HG03045 (cell line): ENCODE results near the gene RAMAC.
"Not testable (repeated sequence)": the region's sequence is repeated elsewhere in the genome, so short reads cannot be mapped to it uniquely, and the experiment has no call there.

Experiments
- ATAC-seq: cut with Tn5 transposase; IDR thresholded peaks from one replicate; pipeline ENCODE4 v1.9.1; 2021; ENCODE audit warnings: mild to moderate bottlenecking, moderate library complexity; ENCODE audit not compliant: unreplicated experiment

RAMAC gene

GRCh38 chr15:82985688-82986441 lies at the start of gene RAMAC:
Gene RAMAC, plus strand, starts transcription at chr15:82986210. Its CDS starts 2,809 bp downstream, at chr15:82989019.
- ATAC-seq, result peak; percentile 95

- ATAC-seq, result no peak
Measured at GRCh38 chr15:82936966-82937711, 48.9 kb upstream of the RAMAC start.

DNA sequence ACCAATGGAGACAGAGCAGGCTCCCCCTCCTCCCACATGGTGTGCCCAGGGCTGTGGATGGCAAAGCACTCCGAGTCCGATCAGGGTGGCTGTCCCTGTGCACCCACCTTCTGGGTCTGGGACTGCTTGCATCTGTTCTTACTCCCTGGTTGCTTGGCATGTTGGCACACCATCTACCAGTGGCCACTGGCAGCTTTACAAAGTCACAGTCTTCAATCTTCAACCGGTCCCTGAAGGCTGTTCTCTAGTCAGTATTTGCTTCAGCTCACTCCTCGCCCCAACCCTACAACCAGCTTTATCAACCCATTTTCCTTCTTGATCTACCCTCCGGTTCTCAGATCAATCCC lies 48.3 kb upstream of the RAMAC start:
- ATAC-seq, result no peak

- ATAC-seq, result not testable (repeated sequence)
Measured at GRCh38 chr15:82939678-82940077, 46.3 kb upstream of the RAMAC start.

DNA sequence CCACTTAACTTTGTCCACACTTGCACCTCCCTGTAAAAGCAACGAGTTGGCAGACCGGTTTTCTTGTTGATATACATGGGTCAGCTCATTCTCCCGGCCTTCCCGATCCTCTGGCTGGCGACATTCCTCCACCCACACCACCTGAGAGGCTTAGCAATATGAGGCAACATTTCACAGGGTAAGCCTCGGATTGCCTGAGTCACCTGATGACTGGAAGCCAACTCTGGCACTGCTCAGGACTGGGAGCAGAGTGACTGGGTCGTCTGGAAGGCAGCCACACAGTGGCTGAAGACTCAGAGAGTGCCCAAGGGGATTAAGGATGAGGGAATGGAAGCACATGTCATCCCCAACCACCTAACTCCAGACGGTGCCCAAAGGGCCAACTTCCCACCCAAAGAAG lies 43.3 kb upstream of the RAMAC start:
- ATAC-seq, result no peak

DNA sequence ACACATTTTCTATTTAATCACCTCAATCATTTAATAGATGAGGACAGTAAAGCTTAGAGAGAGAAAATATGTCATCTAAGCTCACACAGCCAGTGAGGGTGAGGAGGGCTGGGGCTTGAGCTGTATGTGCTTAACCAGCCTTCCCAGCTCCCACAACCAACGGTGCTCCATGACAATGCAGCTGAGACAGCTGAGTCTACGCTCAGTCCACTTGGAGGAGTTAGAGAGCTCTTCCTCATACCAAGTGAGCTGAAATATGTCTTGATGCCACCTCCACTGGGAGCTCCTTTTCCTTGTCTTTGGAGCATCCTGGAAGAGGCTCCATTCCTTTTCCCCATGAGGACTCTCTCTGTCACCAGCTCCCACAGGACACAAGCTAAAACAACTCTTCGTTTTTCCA lies 42.8 kb upstream of the RAMAC start:
- no peak for ATAC-seq

- ATAC-seq, result no peak
Measured at GRCh38 chr15:82944056-82944455, 42.0 kb upstream of the RAMAC start.

GRCh38 chr15:82944821-82945220 lies 41.2 kb upstream of the RAMAC start:
- ATAC-seq, result no peak

GRCh38 chr15:82945326-82945725 lies 40.7 kb upstream of the RAMAC start:
- ATAC-seq, result no peak

DNA sequence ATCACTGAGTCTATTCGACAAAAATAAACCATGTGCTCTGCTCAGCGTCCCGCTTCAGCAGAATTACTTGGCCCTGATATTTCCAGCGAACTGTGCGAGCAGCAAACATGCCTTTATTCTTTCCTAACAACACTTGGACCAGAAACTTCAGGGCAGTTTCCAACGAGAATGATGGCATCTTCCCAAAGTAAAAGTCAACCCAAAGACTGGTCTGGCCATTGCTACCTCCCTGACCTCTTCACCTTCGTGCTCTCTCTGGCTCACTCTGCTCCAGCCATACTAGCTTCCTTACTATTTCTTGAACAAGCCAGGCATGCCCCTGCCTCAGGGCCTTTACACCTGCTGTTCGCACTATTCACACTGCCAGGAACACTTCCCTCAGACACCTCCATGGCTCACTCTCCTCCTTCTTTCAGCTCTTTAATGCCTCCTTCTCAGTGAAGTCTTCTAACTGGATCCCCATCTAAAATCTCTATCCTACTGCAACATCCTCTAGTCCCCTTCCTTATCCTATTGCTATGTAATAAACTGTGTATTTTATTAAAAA lies 39.8 kb upstream of the RAMAC start:
- no peak for ATAC-seq

GRCh38 chr15:82950295-82950694 lies 35.7 kb upstream of the RAMAC start:
- no peak for ATAC-seq

DNA sequence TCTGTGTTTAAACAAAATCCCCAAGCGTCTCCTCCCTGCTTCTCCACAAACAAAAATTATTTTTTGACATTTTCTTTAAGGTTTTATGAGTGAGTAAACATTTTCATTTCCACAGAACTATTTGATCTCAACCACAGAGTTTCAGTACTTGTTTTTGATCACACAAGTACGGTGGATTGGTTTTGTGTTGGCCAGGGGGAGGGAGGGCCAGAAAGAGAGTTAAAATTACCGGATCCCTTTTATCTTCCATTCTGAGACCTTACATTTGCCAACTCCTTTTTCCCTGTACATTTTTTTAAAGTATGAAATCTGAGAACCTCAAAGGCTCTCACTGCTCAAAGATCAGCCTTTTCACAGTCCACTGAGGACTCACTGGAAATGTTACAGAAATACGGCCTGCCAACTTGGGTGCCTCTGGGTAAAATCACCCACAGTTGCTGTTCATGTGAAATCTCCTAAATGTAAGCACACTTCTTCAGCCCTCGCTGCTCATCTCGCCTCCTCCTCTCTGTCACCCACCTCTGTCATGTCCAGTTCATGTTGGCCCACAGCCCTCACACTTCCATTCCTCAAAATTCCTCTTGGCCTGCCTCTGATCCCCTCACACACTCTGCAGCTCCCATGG lies 35.2 kb upstream of the RAMAC start:
- no peak for ATAC-seq

GRCh38 chr15:82951472-82952157 lies 34.4 kb upstream of the RAMAC start:
- no peak for ATAC-seq

GRCh38 chr15:82952158-82953081 lies 33.6 kb upstream of the RAMAC start, which contains the start of gene HOMER2:
Gene HOMER2, minus strand, starts transcription at chr15:82952720. Its CDS starts 185 bp downstream, at chr15:82952535.
- ATAC-seq, result peak; percentile 46

DNA sequence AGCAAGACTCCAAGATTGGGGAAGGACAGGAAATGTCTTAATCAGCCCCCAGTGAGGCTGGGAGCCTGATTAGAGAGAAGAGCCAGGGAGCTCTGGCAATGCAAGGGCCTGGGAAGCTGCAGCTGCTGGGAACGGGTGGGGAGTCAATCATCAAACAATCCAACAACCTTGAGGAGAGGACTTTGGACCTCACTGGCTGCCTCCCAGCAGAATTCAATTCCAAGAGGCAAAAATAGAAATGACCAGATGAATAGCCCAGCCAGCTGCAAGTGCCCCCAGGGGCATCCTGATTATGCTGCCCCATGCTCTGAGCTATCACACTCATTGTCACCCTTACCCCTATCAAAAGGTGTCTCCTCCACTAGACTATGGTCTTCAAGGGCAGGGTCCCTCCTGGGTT lies 27.4 kb upstream of the RAMAC start:
- no peak for ATAC-seq

DNA sequence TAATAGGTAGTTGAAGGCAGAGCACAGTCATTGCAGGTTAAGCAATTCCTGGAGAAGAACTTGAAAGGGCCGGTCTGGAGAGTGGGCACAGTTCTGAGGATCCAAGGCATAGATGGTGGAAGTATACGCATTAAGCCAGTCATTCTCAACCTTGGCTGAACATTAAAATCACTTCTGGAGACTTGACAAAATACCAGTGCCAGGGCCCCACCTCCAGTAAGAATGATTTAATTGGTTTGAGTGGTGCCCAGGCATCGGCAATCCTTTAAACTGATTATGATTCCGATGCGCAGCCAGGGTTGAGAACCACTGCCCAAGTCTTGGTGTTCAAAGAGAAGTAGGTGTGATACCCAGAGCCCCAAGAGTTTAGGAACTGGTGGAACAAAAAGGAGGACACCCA lies 26.6 kb upstream of the RAMAC start:
- ATAC-seq, result no peak

DNA sequence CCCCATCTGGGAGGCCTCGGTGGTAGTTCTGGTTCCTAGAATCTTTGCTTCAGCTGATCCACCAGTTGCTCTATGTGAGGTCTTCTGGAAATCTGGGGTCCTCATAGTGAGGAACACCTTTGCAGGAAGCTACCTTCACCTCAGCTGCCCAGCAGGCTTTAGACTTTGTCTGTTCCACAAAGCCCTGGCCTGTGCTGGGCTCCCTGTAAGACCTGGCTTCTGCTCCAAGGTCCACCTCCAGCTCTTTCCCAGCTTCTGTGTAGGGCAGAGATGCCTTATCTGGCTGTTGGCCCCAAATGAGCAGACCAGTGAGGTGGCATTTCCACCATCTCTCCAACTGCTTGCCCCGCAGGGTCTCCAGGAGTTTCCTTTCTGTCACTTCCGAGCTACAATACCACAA lies 25.2 kb upstream of the RAMAC start:
- ATAC-seq, result no peak

DNA sequence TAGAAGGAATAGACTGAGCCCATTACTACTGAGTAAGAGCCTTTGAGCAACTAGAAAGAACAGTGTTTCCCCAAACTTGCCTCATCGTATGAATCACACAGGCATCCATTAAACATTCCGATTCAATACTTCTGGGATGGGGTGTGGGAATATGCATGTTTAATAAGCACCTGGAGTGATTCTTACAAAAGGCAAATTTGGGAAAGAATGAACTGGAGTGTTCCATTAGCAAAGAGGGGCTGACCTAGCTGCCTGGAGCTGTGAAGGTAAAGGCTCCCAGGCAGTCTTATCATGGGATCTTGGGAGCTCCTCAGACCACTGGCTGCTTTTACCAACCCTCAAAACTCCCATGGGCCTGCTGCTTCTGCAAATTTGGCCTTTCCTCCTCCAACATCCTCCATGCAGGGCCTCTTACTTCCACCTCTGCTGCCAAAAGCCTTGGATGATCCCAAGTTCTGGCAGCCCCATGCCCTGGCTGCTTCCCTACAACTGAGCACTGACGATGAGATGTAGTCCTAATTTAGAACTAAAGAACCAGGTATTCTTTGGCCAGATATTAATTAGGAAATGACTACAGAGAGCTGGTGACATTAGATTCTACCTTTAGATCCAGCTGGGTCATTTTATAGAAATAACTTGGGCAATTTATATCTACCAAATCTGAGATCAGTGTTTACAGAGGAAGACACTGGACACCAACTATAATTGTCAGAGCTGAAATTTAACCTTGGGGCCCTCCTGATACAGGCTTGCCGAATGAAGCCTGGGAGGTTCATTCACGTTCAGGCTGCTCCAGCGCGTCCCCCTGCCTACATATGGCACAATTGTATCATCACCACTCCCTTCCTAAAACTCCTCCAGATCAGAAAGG lies 22.3 kb upstream of the RAMAC start:
- no peak for ATAC-seq

- no peak for ATAC-seq
Measured at GRCh38 chr15:82964890-82965289, 21.1 kb upstream of the RAMAC start.
